Ectodermal cell (in vitro differentiated cells): ENCODE measurements around the gene GMPR2.

ENCODE experiments used
- H3K27ac ChIP-seq: 2 replicates; pipeline ENCODE4 v1.7.0; 2013; ENCODE audit warnings: mild to moderate bottlenecking, low read depth, low read length; ENCODE audit not compliant: insufficient read depth, poor library complexity, severe bottlenecking
- H3K27me3 ChIP-seq: 2 replicates; pipeline ENCODE4 v1.7.0; 2013; ENCODE audit warnings: mild to moderate bottlenecking, low read length; ENCODE audit not compliant: insufficient read depth, control insufficient read depth, poor library complexity, severe bottlenecking
- H3K36me3 ChIP-seq: one replicate; pipeline ENCODE4 v1.7.0; 2013; ENCODE audit warnings: low read length; ENCODE audit not compliant: control insufficient read depth, insufficient read depth
- H3K4me1 ChIP-seq: one replicate; pipeline ENCODE4 v1.7.0; 2013; ENCODE audit warnings: low read length; ENCODE audit not compliant: control insufficient read depth, insufficient read depth
- H3K4me3 ChIP-seq: 2 replicates; pipeline ENCODE4 v1.7.0; 2013; ENCODE audit warnings: low read depth, low read length, control low read depth; ENCODE audit not compliant: insufficient read depth
- H3K9me3 ChIP-seq: 2 replicates; pipeline ENCODE4 v1.7.0; 2013; ENCODE audit warnings: mild to moderate bottlenecking, low read length, moderate library complexity; ENCODE audit not compliant: control insufficient read depth
- WGBS, 2 experiments: methylation state at CpG; one replicate each; pipeline ENCODE4 v1.1.7; 2013; ENCODE audit warnings: missing lambda C conversion rate in 2 of 2; 5-methylcytosine and 5-hydroxymethylcytosine counted together

GMPR2 gene

GRCh38 chr14:24286996-24287395, 54.3 kb downstream of the GMPR2 start:
- WGBS, 2 experiments, result 88 to 94% methylated on average over 5 of the region's 5 CpGs
- Histone ChIP-seq H3K27ac (no peak overlapping the region), H3K4me3 (no peak overlapping the region), H3K9me3 (no peaks in the 10 kb centered on the region), H3K4me1 (no peaks in the 10 kb centered on the region), H3K27me3 (no peaks in the 10 kb centered on the region), H3K36me3 (no peaks in the 10 kb centered on the region)
